H1 (cell line): ENCODE data around the gene TASP1. TPM values are rescaled to one million over a fixed set of nuclear protein-coding genes. Genes with fewer than 3 reads are reported as not detected.

Experiments used
- CTCF ChIA-PET: fragments of 300-600 bp; sonication (Branson Sonifier 250); formaldehyde crosslinking; loops from one replicate; lab custom pipeline; 2021; ENCODE audit not compliant: partially characterized antibody; lab: Charles Lee
- POLR2A ChIA-PET: fragments of 300-600 bp; sonication (Branson Sonifier 250); formaldehyde crosslinking; loops from one replicate; lab custom pipeline; 2021; ENCODE audit warnings: inconsistent platforms; ENCODE audit not compliant: partially characterized antibody; lab: Charles Lee
- DNase-seq, 2 experiments: peaks; one replicate each; pipeline versions ENCODE4 v3.0.0 to v3.0.0-alpha.2; 2010 to 2022; ENCODE audit warnings: low spot score in 2 of 2, low read depth in 1 of 2, mixed read lengths in 1 of 2
- FAIRE-seq: peaks from 2 replicates; lab custom pipeline; 2011; peaks lifted over from hg19 to GRCh38; lab: Jason Lieb, UNC
- H2AFZ ChIP-seq: 2 replicates; pipeline ENCODE4 v1.8.1; 2012; ENCODE audit warnings: low read length, inconsistent platforms
- H2AK5ac ChIP-seq: 2 replicates; pipeline ENCODE4 v1.6.1; 2013; ENCODE audit warnings: low read depth, low read length
- H2BK120ac ChIP-seq: replicated peaks from 2 replicates; pipeline ENCODE3; 2013; ENCODE audit warnings: low read depth, low read length, inconsistent platforms
- H2BK12ac ChIP-seq: 2 replicates; pipeline ENCODE4 v1.6.1; 2013; ENCODE audit warnings: low read depth, low read length
- H2BK15ac ChIP-seq: 2 replicates; pipeline ENCODE4 v1.6.1; 2013; ENCODE audit warnings: low read length
- H2BK20ac ChIP-seq: 2 replicates; pipeline ENCODE4 v1.6.1; 2013; ENCODE audit warnings: low read length
- H2BK5ac ChIP-seq: 2 replicates; pipeline ENCODE4 v1.6.1; 2013; ENCODE audit warnings: low read depth, low read length
- H3K14ac ChIP-seq: 2 replicates; pipeline ENCODE4 v1.6.1; 2013; ENCODE audit warnings: inconsistent platforms; ENCODE audit not compliant: insufficient read length
- H3K18ac ChIP-seq: 2 replicates; pipeline ENCODE4 v1.6.1; 2013; ENCODE audit warnings: low read length; ENCODE audit errors: extremely low read depth
- H3K23ac ChIP-seq: 2 replicates; pipeline ENCODE4 v1.6.1; 2013; ENCODE audit warnings: inconsistent platforms; ENCODE audit not compliant: insufficient read length
- H3K23me2 ChIP-seq: 2 replicates; pipeline ENCODE4 v1.6.1; 2013; ENCODE audit warnings: low read depth, low read length
- H3K27ac ChIP-seq: 2 replicates; pipeline ENCODE4 v1.6.1; 2011; ENCODE audit warnings: low read depth, low read length, inconsistent platforms
- H3K27me3 ChIP-seq, 4 experiments: replicated peaks in 1 of 4; 1 replicate in 1 of 4; 2 replicates in 3 of 4; pipeline versions ENCODE4 v1.6.1 to v1.8.1; 2011 to 2013; ENCODE audit warnings: low read length in 3 of 4, mild to moderate bottlenecking in 3 of 4, inconsistent platforms in 2 of 4, mixed read lengths in 2 of 4, moderate library complexity in 1 of 4; ENCODE audit not compliant: control insufficient read depth in 3 of 4, insufficient read depth in 3 of 4; ENCODE audit errors: extremely low read depth in 1 of 4
- H3K36me3 ChIP-seq, 4 experiments: 2 replicates each; pipeline versions ENCODE4 v1.6.1 to v1.8.1; 2011 to 2013; ENCODE audit warnings: mild to moderate bottlenecking in 4 of 4, low read length in 3 of 4, moderate library complexity in 2 of 4, control low read depth in 1 of 4, inconsistent platforms in 1 of 4; ENCODE audit not compliant: insufficient read depth in 4 of 4, control insufficient read depth in 2 of 4
- H3K4ac ChIP-seq: replicated peaks from 2 replicates; pipeline ENCODE3; 2013; ENCODE audit warnings: low read length, low read depth, mixed read lengths, inconsistent platforms; ENCODE audit not compliant: insufficient read length
- H3K4me1 ChIP-seq, 4 experiments: replicated peaks in 1 of 4; 1 replicate in 1 of 4; 2 replicates in 3 of 4; pipeline versions ENCODE4 v1.6.1 to v1.8.1; 2011 to 2013; ENCODE audit warnings: low read length in 3 of 4, inconsistent platforms in 2 of 4, mixed read lengths in 1 of 4; ENCODE audit not compliant: insufficient read depth in 4 of 4, control insufficient read depth in 3 of 4
- H3K4me2 ChIP-seq, 2 experiments: 2 replicates each; pipeline versions ENCODE4 v1.6.1 to v1.8.1; 2011 to 2013; ENCODE audit warnings: low read depth in 2 of 2, low read length in 2 of 2, control low read depth in 1 of 2, inconsistent platforms in 1 of 2, mild to moderate bottlenecking in 1 of 2; ENCODE audit not compliant: insufficient read depth in 1 of 2
- H3K4me3 ChIP-seq, 4 experiments: fragments of 200-600, 300-600 bp in 1 of 4; sonication (generic), shearing (Covaris generic), sonication (Bioruptor Twin) in 1 of 4; 2 replicates each; pipeline versions ENCODE4 v1.5.1 to v1.8.1; 2011 to 2016; ENCODE audit warnings: low read length in 4 of 4, low read depth in 3 of 4, control low read depth in 2 of 4, inconsistent platforms in 2 of 4, mild to moderate bottlenecking in 2 of 4, mixed read lengths in 1 of 4, moderate library complexity in 1 of 4; ENCODE audit not compliant: insufficient read depth in 2 of 4; ENCODE audit errors: extremely low read depth in 1 of 4
- H3K56ac ChIP-seq: replicated peaks from 2 replicates; pipeline ENCODE3; 2013; ENCODE audit warnings: low read depth, mild to moderate bottlenecking, mixed read lengths, low read length, inconsistent platforms; ENCODE audit not compliant: insufficient read length
- H3K79me1 ChIP-seq: 2 replicates; pipeline ENCODE4 v1.6.1; 2013; ENCODE audit warnings: low read depth, low read length, control low read depth
- H3K79me2 ChIP-seq, 2 experiments: 2 replicates each; pipeline versions ENCODE4 v1.6.1 to v1.8.1; 2012 to 2013; ENCODE audit warnings: low read length in 2 of 2, mild to moderate bottlenecking in 2 of 2, inconsistent platforms in 1 of 2; ENCODE audit not compliant: insufficient read depth in 2 of 2, control insufficient read depth in 1 of 2
- H3K9ac ChIP-seq, 4 experiments: replicated peaks in 1 of 4; 1 replicate in 1 of 4; 2 replicates in 3 of 4; pipeline versions ENCODE4 v1.6.1 to v1.8.1; 2011 to 2013; ENCODE audit warnings: low read depth in 3 of 4, low read length in 3 of 4, control low read depth in 2 of 4, mild to moderate bottlenecking in 2 of 4, moderate library complexity in 2 of 4, inconsistent platforms in 1 of 4; ENCODE audit errors: extremely low read depth in 1 of 4
- H3K9me3 ChIP-seq, 2 experiments: 2 replicates each; pipeline versions ENCODE4 v1.6.1 to v1.8.1; 2012 to 2013; ENCODE audit warnings: mild to moderate bottlenecking in 2 of 2, moderate library complexity in 2 of 2, control low read depth in 1 of 2, inconsistent platforms in 1 of 2, low read depth in 1 of 2, low read length in 1 of 2, mixed read lengths in 1 of 2; ENCODE audit not compliant: insufficient read depth in 2 of 2
- H4K20me1 ChIP-seq, 2 experiments: replicated peaks in 1 of 2; 2 replicates each; pipeline versions ENCODE3 to v1.8.1; 2011 to 2013; ENCODE audit warnings: inconsistent platforms in 2 of 2, low read length in 2 of 2, mild to moderate bottlenecking in 1 of 2; ENCODE audit not compliant: insufficient read depth in 2 of 2, control insufficient read depth in 1 of 2
- H4K5ac ChIP-seq: 2 replicates; pipeline ENCODE4 v1.6.1; 2013; ENCODE audit warnings: low read length, low read depth, mixed read lengths, inconsistent platforms; ENCODE audit not compliant: insufficient read length
- H4K8ac ChIP-seq: 2 replicates; pipeline ENCODE4 v1.8.0; 2013; ENCODE audit warnings: mild to moderate bottlenecking, moderate library complexity, low read length, inconsistent platforms; ENCODE audit not compliant: insufficient read depth; ENCODE audit errors: extremely low read depth
- H4K91ac ChIP-seq: replicated peaks from 2 replicates; pipeline ENCODE3; 2013; ENCODE audit warnings: low read length, mixed read lengths, inconsistent platforms; ENCODE audit not compliant: insufficient read length
- NANOG ChIP-seq: IDR thresholded peaks from 2 replicates; pipeline ENCODE4 v1.6.1; 2011; ENCODE audit warnings: low read length, low read depth, mild to moderate bottlenecking, inconsistent platforms; ENCODE audit not compliant: insufficient read depth, poor library complexity, severe bottlenecking
- SP2 ChIP-seq: IDR thresholded peaks from 2 replicates; pipeline ENCODE4 v1.6.1; 2012; ENCODE audit warnings: mild to moderate bottlenecking, low read length, inconsistent platforms
- SRF ChIP-seq: IDR thresholded peaks from 2 replicates; pipeline ENCODE4 v1.6.1; 2011; ENCODE audit warnings: mild to moderate bottlenecking, low read depth, low read length, moderate library complexity
- WGBS, 2 experiments: shearing (Covaris generic) in 1 of 2; methylation state at CpG; one replicate each; pipeline versions ENCODE4 v1.1.6 to v1.1.7; 2013 to 2015; ENCODE audit warnings: low lambda C conversion rate in 2 of 2, mixed read lengths in 2 of 2, inconsistent platforms in 1 of 2, low coverage in 1 of 2, missing lambda C conversion rate in 1 of 2; ENCODE audit not compliant: insufficient replicate concordance in 2 of 2, insufficient coverage in 1 of 2, insufficient read length in 1 of 2; ENCODE audit errors: extremely low coverage in 1 of 2, missing lambda C conversion rate in 1 of 2; 5-methylcytosine and 5-hydroxymethylcytosine counted together
- polyA plus RNA-seq, 7 experiments: library from polyadenylated mRNA; depleted of rRNA in 3 of 7; stranded (reverse) in 5 of 7; unstranded in 2 of 7; fragments of >200 nt in 5 of 7; fragments of 200-250 nt in 2 of 7; gene quantifications; 1 replicate in 5 of 7; 2 replicates in 1 of 7; 4 replicates in 1 of 7; pipeline versions ENCODE4 v1.2.1 to v1.2.3, GENCODE V29; 2011 to 2013; ENCODE audit warnings: missing spikeins in 2 of 7, mixed read lengths in 2 of 7
- total RNA-seq: library from RNA; stranded (reverse); fragmentation: NEBNext Ultra II Directional; extraction: Animal tissue kit (Norgen Biotek cat#: 25700); gene quantifications from 2 replicates; pipeline ENCODE4 v1.2.1, GENCODE V29; 2021

Gene TASP1
- total and polyA plus RNA-seq, 2 of the 8 experiments (the other 6 are each of a cell fraction or from before 2014, with no cell fraction given): 4.5 to 10.9 TPM

GRCh38 chr20:13416531-13416930 lies 222.2 kb downstream of the TASP1 start:
- Histone ChIP-seq H3K27ac (no peak overlapping the region), H2AFZ (no peak overlapping the region), H3K56ac (no peak overlapping the region), H3K18ac (0 out of 2 replicates have a peak overlapping the region, but pooled peaks have one; percentile 52), H2BK5ac (0 out of 2 replicates have a peak overlapping the region, but pooled peaks have one; percentile 12), H4K91ac (no peak overlapping the region), H2AK5ac (no peak overlapping the region), H3K79me2 (no peaks in the 10 kb centered on the region), H4K20me1 (no peaks in the 10 kb centered on the region), H3K27me3 (no peaks in the 10 kb centered on the region), H3K4ac (no peak overlapping the region), H3K14ac (no peak overlapping the region), H4K5ac (no peak overlapping the region), H2BK120ac (no peak overlapping the region), H3K9ac (no peak overlapping the region), H2BK20ac (no peak overlapping the region), H3K36me3 (no peaks in the 10 kb centered on the region), H3K79me1 (no peaks in the 10 kb centered on the region), H3K23me2 (no peaks in the 10 kb centered on the region; the same call in 1 of the 2 replicates), H2BK12ac (no peak overlapping the region; the same call in 1 of the 2 replicates), H3K4me2 (no peak overlapping the region), H4K8ac (no peak overlapping the region), H3K9me3 (no peaks in the 10 kb centered on the region), H2BK15ac (peak overlapping the region; percentile 24; the same call in 1 of the 2 replicates), H3K4me3 (no peak overlapping the region), H3K23ac (no peak overlapping the region), H3K4me1 (peaks cover 4 to 7% (median 6%) of the 10 kb centered on the region in 4 experiments; a peak in 5 of 7 replicates)
- no peak for TF ChIP-seq SRF
- TF ChIP-seq NANOG: no peak
- no peak for TF ChIP-seq SP2
- ChIA-PET POLR2A (no interaction called here), CTCF (interaction anchor here (2.4 kb wide), 1 partner anchor 130 kb away, joined by 9 read pairs; no protein-coding TSS in a partner anchor)
- DNase-seq (no peak), FAIRE-seq (no peak)
- 98% methylated on average over 3 of the region's 3 CpGs; no CpG with 5 or more reads in 1 of the 2 experiments for WGBS, 2 experiments
